ENCODE results near the gene CEP112.

The CEP112 gene

GRCh38 chr17:65666876-65667321 is 525.0 kb downstream of the CEP112 start:
- DNase-seq, result peak; percentile 51

GRCh38 chr17:65665966-65666365 is 526.0 kb downstream of the CEP112 start:
- DNase-seq, result no peak

GRCh38 chr17:65664696-65665095 is 527.2 kb downstream of the CEP112 start:
- DNase-seq, result no peak

- no peak for DNase-seq
Observed at GRCh38 chr17:65664266-65664665, 527.7 kb downstream of the CEP112 start.

GRCh38 chr17:65662196-65662595 is 529.7 kb downstream of the CEP112 start:
- DNase-seq, result no peak

GRCh38 chr17:65660947-65661346 is 531.0 kb downstream of the CEP112 start:
- no peak for DNase-seq

GRCh38 chr17:65660078-65660477 is 531.9 kb downstream of the CEP112 start:
- DNase-seq, result no peak

GRCh38 chr17:65659512-65659911 is 532.4 kb downstream of the CEP112 start:
- DNase-seq, result no peak

GRCh38 chr17:65657251-65657828 is 534.6 kb downstream of the CEP112 start:
- no peak for DNase-seq

GRCh38 chr17:65656390-65657250 is 535.3 kb downstream of the CEP112 start:
- no peak for DNase-seq

- DNase-seq, result no peak
Observed at GRCh38 chr17:65655706-65656105, 536.2 kb downstream of the CEP112 start.

- no peak for DNase-seq
Observed at GRCh38 chr17:65644545-65644944, 547.4 kb downstream of the CEP112 start.

- peak; percentile 56 for DNase-seq
Observed at GRCh38 chr17:65638221-65638975, 553.5 kb downstream of the CEP112 start.

- DNase-seq, result no peak
Observed at GRCh38 chr17:65637786-65638185, 554.1 kb downstream of the CEP112 start.

- no peak for DNase-seq
Observed at GRCh38 chr17:65634533-65634932, 557.4 kb downstream of the CEP112 start.

- DNase-seq, result no peak
Observed at GRCh38 chr17:65633988-65634387, 557.9 kb downstream of the CEP112 start.

GRCh38 chr17:65633146-65633881 is 558.6 kb downstream of the CEP112 start:
- DNase-seq, result no peak

- no peak for DNase-seq
Observed at GRCh38 chr17:65630502-65630901, 561.4 kb downstream of the CEP112 start.

GRCh38 chr17:65629234-65629690 is 562.7 kb downstream of the CEP112 start:
- no peak for DNase-seq

GRCh38 chr17:65628644-65629036 is 563.3 kb downstream of the CEP112 start:
- DNase-seq, result no peak

GRCh38 chr17:65627891-65628643 is 563.9 kb downstream of the CEP112 start:
- DNase-seq, result no peak

- DNase-seq, result no peak
Observed at GRCh38 chr17:65627108-65627507, 564.8 kb downstream of the CEP112 start.
